Trophoblast cell (in vitro differentiated cells and primary cell): ENCODE measurements around the gene DNMT3L.

Experiments
- DNase-seq, 2 donors: peaks; one replicate each; pipeline ENCODE4 v3.0.0-alpha.2; 2016
- H2AFZ ChIP-seq: 2 replicates; pipeline ENCODE4 v1.6.1; 2013; ENCODE audit warnings: low read length, moderate library complexity, mild to moderate bottlenecking; ENCODE audit not compliant: insufficient read depth, poor library complexity
- H2AK5ac ChIP-seq: 2 replicates; pipeline ENCODE4 v1.6.1; 2013; ENCODE audit warnings: mild to moderate bottlenecking, low read length
- H2BK120ac ChIP-seq: 2 replicates; pipeline ENCODE4 v1.6.1; 2013; ENCODE audit warnings: low read length, mild to moderate bottlenecking, moderate library complexity; ENCODE audit not compliant: insufficient read depth, poor library complexity
- H2BK12ac ChIP-seq: 2 replicates; pipeline ENCODE4 v1.6.1; 2013; ENCODE audit warnings: mild to moderate bottlenecking, low read length, moderate library complexity
- H2BK5ac ChIP-seq: 2 replicates; pipeline ENCODE4 v1.6.1; 2013; ENCODE audit warnings: low read length, low read depth, moderate library complexity, mild to moderate bottlenecking; ENCODE audit not compliant: poor library complexity
- H3K14ac ChIP-seq: 2 replicates; pipeline ENCODE4 v1.6.1; 2013; ENCODE audit warnings: mild to moderate bottlenecking, low read length
- H3K18ac ChIP-seq: 2 replicates; pipeline ENCODE4 v1.6.1; 2013; ENCODE audit warnings: mild to moderate bottlenecking, low read length
- H3K23ac ChIP-seq: 2 replicates; pipeline ENCODE4 v1.6.1; 2013; ENCODE audit warnings: low read length
- H3K27ac ChIP-seq: 2 replicates; pipeline ENCODE4 v1.5.1; 2013; ENCODE audit warnings: low read depth, mild to moderate bottlenecking, inconsistent platforms, low read length, moderate library complexity
- H3K27me3 ChIP-seq: 2 replicates; pipeline ENCODE4 v1.6.1; 2013; ENCODE audit warnings: inconsistent platforms, mild to moderate bottlenecking, low read length, moderate library complexity; ENCODE audit not compliant: insufficient read depth
- H3K36me3 ChIP-seq, 2 experiments: 1 replicate in 1 of 2; 2 replicates in 1 of 2; pipeline ENCODE4 v1.6.1; 2013; ENCODE audit warnings: low read length in 2 of 2, mild to moderate bottlenecking in 2 of 2, moderate library complexity in 1 of 2; ENCODE audit not compliant: insufficient read depth in 2 of 2, control insufficient read depth in 1 of 2
- H3K4ac ChIP-seq: 2 replicates; pipeline ENCODE4 v1.6.1; 2013; ENCODE audit warnings: low read depth, mild to moderate bottlenecking, low read length, moderate library complexity
- H3K4me1 ChIP-seq, 2 experiments: 1 replicate in 1 of 2; 2 replicates in 1 of 2; pipeline ENCODE4 v1.6.1; 2013; ENCODE audit warnings: low read length in 2 of 2, mild to moderate bottlenecking in 2 of 2, moderate library complexity in 1 of 2; ENCODE audit not compliant: insufficient read depth in 2 of 2, control insufficient read depth in 1 of 2
- H3K4me2 ChIP-seq: 2 replicates; pipeline ENCODE4 v1.6.1; 2013; ENCODE audit warnings: inconsistent platforms, mild to moderate bottlenecking, low read length, moderate library complexity
- H3K4me3 ChIP-seq: 2 replicates; pipeline ENCODE4 v1.5.1; 2013; ENCODE audit warnings: mild to moderate bottlenecking, low read depth, low read length, inconsistent platforms
- H3K79me1 ChIP-seq: one replicate; pipeline ENCODE4 v1.6.1; 2013; ENCODE audit warnings: low read length
- H3K79me2 ChIP-seq: 2 replicates; pipeline ENCODE4 v1.6.1; 2013; ENCODE audit warnings: low read length, mild to moderate bottlenecking; ENCODE audit not compliant: control insufficient read depth, insufficient read depth, poor library complexity
- H3K9ac ChIP-seq: 2 replicates; pipeline ENCODE4 v1.6.1; 2013; ENCODE audit warnings: mild to moderate bottlenecking, low read length
- H3K9me3 ChIP-seq: 2 replicates; pipeline ENCODE4 v1.6.1; 2013; ENCODE audit warnings: low read depth, mild to moderate bottlenecking, control low read depth, inconsistent platforms, low read length; ENCODE audit not compliant: insufficient read depth
- H4K12ac ChIP-seq: 2 replicates; pipeline ENCODE4 v1.6.1; 2013; ENCODE audit warnings: low read depth, mild to moderate bottlenecking, low read length, moderate library complexity
- H4K8ac ChIP-seq: 2 replicates; pipeline ENCODE4 v1.6.1; 2013; ENCODE audit warnings: low read depth, mild to moderate bottlenecking, low read length, moderate library complexity
- H4K91ac ChIP-seq: one replicate; pipeline ENCODE4 v1.6.1; 2013; ENCODE audit warnings: low read depth, mild to moderate bottlenecking, low read length, moderate library complexity
- WGBS: extraction: QIAGEN DNeasy Blood & Tissue Kit; methylation state at CpG from one replicate; pipeline ENCODE4 v1.1.7; 2013; ENCODE audit warnings: missing lambda C conversion rate; ENCODE audit not compliant: insufficient read length, insufficient coverage; ENCODE audit errors: extremely low coverage; 5-methylcytosine and 5-hydroxymethylcytosine counted together

DNMT3L gene

DNA sequence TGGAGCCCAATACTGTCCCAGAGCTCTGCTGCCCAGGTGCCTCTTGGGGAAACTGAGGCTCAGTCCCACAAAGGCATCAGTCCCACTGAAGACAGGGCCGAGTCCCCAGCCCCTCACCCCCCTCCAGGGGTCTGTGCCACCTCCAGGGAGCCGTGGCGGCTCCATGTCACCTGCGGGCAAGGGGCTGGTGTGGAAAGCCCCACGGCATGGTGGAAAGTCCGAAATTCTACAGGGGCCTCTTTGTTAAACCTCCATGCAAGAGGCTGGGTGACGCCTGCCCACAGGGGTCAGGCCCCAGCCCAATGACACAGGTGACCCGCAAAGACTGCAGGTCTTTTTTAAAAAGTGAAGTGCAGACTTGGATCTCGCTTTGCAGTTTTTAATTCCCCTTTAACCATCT, 20.7 kb upstream of the DNMT3L start:
- Histone ChIP-seq H3K79me1 (no peaks in the 10 kb centered on the region), H3K14ac (no peak overlapping the region), H3K4me3 (no peak overlapping the region), H3K79me2 (no peaks in the 10 kb centered on the region), H3K4me2 (no peak overlapping the region), H3K36me3 (no peaks in the 10 kb centered on the region), H3K27ac (no peak overlapping the region), H3K4me1 (peaks cover 0 to 4% of the 10 kb centered on the region in 2 experiments), H4K8ac (no peak overlapping the region), H2BK5ac (no peak overlapping the region), H2AK5ac (no peak overlapping the region), H2BK120ac (no peak overlapping the region), H4K12ac (no peak overlapping the region), H3K23ac (no peak overlapping the region), H3K27me3 (no peaks in the 10 kb centered on the region), H3K4ac (no peak overlapping the region), H3K9me3 (no peaks in the 10 kb centered on the region), H4K91ac (no peak overlapping the region), H3K18ac (no peak overlapping the region), H3K9ac (no peak overlapping the region), H2AFZ (no peak overlapping the region), H2BK12ac (no peak overlapping the region)
- DNase-seq = no peak
- no CpG with 5 or more reads among the region's 9 CpGs for WGBS

DNA sequence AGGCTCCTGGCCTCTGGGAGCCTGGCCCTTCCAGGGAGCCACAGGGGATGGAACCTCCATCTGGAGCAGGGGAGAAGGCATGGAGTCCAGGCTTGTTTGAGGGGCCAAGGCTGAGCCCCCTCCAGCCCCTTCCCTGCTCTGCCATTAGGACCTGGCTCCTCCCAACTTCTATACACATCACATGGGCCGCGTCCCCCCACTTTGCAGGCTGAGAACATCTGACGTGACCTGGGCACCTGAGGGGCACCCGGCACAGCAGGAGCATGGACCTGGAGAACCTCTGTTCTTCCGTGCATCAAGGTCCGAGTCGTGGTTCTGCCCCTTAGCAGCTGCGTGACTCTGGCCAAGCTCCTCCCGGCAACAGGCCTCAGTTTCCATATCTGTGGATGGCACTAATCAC, 20.1 kb upstream of the DNMT3L start:
- Histone ChIP-seq H2AK5ac (no peak overlapping the region), H2AFZ (no peak overlapping the region), H2BK120ac (no peak overlapping the region), H3K79me1 (no peaks in the 10 kb centered on the region), H3K27ac (no peak overlapping the region), H4K8ac (no peak overlapping the region), H4K12ac (no peak overlapping the region), H2BK5ac (no peak overlapping the region), H3K4ac (no peak overlapping the region), H3K27me3 (no peaks in the 10 kb centered on the region), H3K4me2 (no peak overlapping the region), H3K9ac (no peak overlapping the region), H3K23ac (no peak overlapping the region), H3K14ac (no peak overlapping the region), H3K79me2 (no peaks in the 10 kb centered on the region), H3K9me3 (no peaks in the 10 kb centered on the region), H3K36me3 (no peaks in the 10 kb centered on the region), H4K91ac (no peak overlapping the region), H2BK12ac (no peak overlapping the region), H3K4me1 (peaks cover 0 to 4% of the 10 kb centered on the region in 2 experiments), H3K18ac (no peak overlapping the region), H3K4me3 (no peak overlapping the region)
- no peak for DNase-seq
- no CpG with 5 or more reads among the region's 9 CpGs for WGBS

DNA sequence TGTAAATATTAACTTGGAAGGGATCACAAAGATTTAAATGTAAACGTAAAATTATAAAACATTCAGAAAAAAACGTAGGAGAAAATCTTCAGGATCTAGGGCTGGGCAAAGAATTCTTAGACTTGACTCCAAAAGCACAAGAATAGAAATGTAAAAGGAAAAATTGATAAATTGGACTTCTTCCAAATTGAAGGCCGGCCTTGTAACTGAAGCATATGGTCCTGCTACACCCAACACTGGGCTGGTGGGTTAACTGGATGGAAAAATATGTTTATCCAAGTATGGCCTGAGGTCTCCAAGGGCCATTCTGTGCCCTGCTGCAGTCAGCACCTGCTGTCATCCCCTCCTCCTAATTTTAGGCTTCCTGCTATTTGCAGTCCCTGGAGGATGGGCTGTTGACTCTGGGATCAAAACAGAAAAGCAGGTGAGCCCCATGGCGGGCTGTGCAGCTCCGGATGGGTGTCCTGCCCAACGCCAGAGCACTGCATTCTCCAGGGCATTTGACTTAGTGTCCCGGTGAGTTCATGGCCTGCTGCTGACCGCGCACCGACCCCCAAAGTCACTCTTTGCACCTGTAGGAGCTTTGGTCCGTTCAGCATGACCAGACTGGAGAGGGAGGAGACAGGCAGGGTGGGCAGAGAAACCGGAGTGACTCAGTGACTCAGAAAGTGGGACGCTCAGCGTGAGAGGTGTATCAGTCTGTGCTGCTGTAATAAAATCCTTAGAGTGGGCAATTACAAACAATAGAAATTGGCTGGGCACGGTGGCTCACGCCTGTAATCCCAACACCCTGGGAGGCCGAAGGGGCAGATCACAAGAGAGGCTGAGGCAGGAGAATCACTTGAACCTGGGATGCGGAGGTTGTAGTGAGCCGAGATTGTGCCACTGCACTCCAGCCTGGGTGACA, 17.9 kb upstream of the DNMT3L start:
- no peak for DNase-seq
- no peak overlapping the region for H2AFZ ChIP-seq
- no peak overlapping the region for H2BK12ac ChIP-seq
- no peak overlapping the region for H2BK120ac ChIP-seq
- peak overlapping the region; percentile 43 for H3K9ac ChIP-seq
- no peak overlapping the region for H3K27ac ChIP-seq
- no peak overlapping the region for H3K14ac ChIP-seq
- H2BK5ac ChIP-seq = no peak overlapping the region
- no peaks in the 10 kb centered on the region for H3K79me2 ChIP-seq
- H4K8ac ChIP-seq = no peak overlapping the region
- no peak overlapping the region for H3K4me3 ChIP-seq
- no peaks in the 10 kb centered on the region for H3K27me3 ChIP-seq
- H3K79me1 ChIP-seq = no peaks in the 10 kb centered on the region
- H3K23ac ChIP-seq = no peak overlapping the region
- no peak overlapping the region for H4K91ac ChIP-seq
- no peaks in the 10 kb centered on the region for H3K36me3 ChIP-seq
- WGBS = no CpG with 5 or more reads among the region's 19 CpGs
- no peak overlapping the region for H2AK5ac ChIP-seq
- H3K4me1 ChIP-seq = no peaks in the 10 kb centered on the region
- H3K4ac ChIP-seq = no peak overlapping the region
- no peak overlapping the region for H3K18ac ChIP-seq
- no peak overlapping the region for H3K4me2 ChIP-seq
- H3K9me3 ChIP-seq = no peaks in the 10 kb centered on the region
- no peak overlapping the region for H4K12ac ChIP-seq

DNA sequence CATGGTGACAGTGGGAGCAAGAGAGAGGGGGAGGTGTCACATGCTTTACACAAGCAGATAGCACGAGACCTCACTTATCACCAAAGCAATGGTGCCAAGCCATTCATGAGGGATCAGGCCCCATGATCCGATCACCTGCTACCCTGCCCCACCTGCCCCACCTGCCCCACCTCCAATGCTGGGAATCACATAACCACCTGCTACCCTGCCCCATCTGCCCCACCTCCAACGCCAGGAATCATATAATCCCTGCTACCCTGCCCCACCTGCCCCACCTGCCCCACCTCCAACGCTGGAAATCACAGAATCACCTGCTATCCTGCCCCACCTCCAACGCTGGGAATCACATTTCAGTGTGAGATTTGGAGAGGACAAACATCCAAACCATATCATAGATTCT, 13.3 kb upstream of the DNMT3L start:
- Histone ChIP-seq H2BK120ac (no peak overlapping the region), H3K36me3 (no peaks in the 10 kb centered on the region), H2BK5ac (no peak overlapping the region), H3K18ac (no peak overlapping the region), H3K4me3 (no peak overlapping the region), H3K4me2 (no peak overlapping the region), H3K14ac (no peak overlapping the region), H3K4ac (no peak overlapping the region), H3K27me3 (no peaks in the 10 kb centered on the region), H4K8ac (no peak overlapping the region), H3K23ac (no peak overlapping the region), H2AK5ac (no peak overlapping the region), H3K79me1 (no peaks in the 10 kb centered on the region), H3K9me3 (no peaks in the 10 kb centered on the region), H2AFZ (no peak overlapping the region), H3K27ac (no peak overlapping the region), H3K4me1 (no peaks in the 10 kb centered on the region), H4K12ac (no peak overlapping the region), H3K79me2 (no peaks in the 10 kb centered on the region), H4K91ac (no peak overlapping the region), H3K9ac (no peak overlapping the region), H2BK12ac (no peak overlapping the region)
- DNase-seq = no peak
- WGBS = no CpG with 5 or more reads among the region's 5 CpGs
